Uterus (tissue), 2 donors: ENCODE measurements around the gene EFEMP2.

Experiments
- POLR2A ChIP-seq, 2 donors: fragments of 450-650 bp; IDR thresholded peaks; one replicate each; pipeline ENCODE4 v1.6.1; 2016; ENCODE audit warnings: antibody characterized with exemption in 2 of 2, mild to moderate bottlenecking in 1 of 2, moderate library complexity in 1 of 2
- TF ChIP-seq, protein P1 (sequence below), 4 experiments: fragments of 200-600 bp in 2 of 4; fragments of 450-650 bp in 2 of 4; sonication (generic) in 2 of 4; IDR thresholded peaks; one replicate each; pipeline ENCODE4 v1.5.1; 2016 to 2019; ENCODE audit warnings: antibody characterized with exemption in 4 of 4, mild to moderate bottlenecking in 2 of 4, moderate library complexity in 1 of 4

DNA sequence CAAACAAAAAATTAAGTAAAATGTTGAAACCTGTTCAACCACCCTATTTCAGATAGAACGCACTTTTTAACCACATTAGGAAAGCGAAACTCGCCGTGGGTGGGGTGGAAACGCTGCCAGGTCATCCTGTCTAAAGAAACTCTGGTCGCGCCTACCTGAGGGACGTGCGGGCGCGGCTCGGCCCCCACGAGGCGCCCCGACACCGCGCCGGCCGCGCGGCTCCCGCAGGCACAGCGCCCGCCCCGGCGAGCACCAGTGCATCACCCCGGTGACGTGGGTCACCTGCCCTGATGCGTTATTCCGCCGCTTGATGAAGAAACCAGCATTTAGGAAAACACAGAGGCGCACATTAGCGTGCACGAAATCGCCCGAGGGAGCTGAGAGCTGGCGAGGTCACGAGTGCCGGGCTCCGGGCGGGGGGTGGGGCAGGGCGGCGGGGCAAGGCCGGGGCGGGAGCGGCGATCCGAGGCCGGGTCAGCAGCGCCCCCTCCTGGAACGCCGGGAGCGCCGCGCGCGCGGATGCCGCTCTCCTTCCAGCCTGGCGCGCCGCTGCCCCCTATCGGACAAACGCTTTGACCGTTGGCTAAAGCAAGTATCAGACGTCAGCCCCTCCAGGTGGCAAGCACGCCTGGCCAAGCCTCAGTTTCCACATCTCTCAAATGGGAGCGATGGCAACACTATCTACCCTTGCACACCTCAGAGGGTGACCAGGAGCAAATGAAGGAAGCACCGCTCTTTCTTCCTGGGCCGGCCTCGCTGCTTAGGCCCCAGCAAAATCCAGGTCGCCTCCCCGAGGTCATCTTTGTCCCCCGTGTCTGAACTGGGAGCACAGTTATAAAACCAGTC, 54.5 kb downstream of the EFEMP2 start:
- TF ChIP-seq, protein P1, sequence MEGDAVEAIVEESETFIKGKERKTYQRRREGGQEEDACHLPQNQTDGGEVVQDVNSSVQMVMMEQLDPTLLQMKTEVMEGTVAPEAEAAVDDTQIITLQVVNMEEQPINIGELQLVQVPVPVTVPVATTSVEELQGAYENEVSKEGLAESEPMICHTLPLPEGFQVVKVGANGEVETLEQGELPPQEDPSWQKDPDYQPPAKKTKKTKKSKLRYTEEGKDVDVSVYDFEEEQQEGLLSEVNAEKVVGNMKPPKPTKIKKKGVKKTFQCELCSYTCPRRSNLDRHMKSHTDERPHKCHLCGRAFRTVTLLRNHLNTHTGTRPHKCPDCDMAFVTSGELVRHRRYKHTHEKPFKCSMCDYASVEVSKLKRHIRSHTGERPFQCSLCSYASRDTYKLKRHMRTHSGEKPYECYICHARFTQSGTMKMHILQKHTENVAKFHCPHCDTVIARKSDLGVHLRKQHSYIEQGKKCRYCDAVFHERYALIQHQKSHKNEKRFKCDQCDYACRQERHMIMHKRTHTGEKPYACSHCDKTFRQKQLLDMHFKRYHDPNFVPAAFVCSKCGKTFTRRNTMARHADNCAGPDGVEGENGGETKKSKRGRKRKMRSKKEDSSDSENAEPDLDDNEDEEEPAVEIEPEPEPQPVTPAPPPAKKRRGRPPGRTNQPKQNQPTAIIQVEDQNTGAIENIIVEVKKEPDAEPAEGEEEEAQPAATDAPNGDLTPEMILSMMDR (IDR thresholded peaks at IDR 0.05) = peak; percentile 99 to 100 (median 99)
- peak in 1 of 2 donors; percentile 6 for TF ChIP-seq POLR2A (IDR thresholded peaks at IDR 0.05)
